ENCODE measurements around the gene ALOXE3.

ALOXE3 gene

GRCh38 chr17:8119581-8120519 lies 1.5 kb upstream of the ALOXE3 start:
- H3K4me2 ChIP-seq (ENCODE audit: low read length) = peak overlapping the region; percentile 88
- no peaks in the 10 kb centered on the region for H3K36me3 ChIP-seq (ENCODE audit: insufficient read depth, low read length)
- H3K4me1 ChIP-seq (ENCODE audit: insufficient read depth, low read length, severe bottlenecking) = peaks cover 57% of the 10 kb centered on the region
- H3K79me2 ChIP-seq (ENCODE audit: insufficient read depth, low read length) = no peaks in the 10 kb centered on the region
- peak overlapping the region; percentile 98 for H3K4me3 ChIP-seq (ENCODE audit: low read depth, low read length, poor library complexity, severe bottlenecking)
- H3K9me2 ChIP-seq (ENCODE audit: low read depth, low read length) = no peaks in the 10 kb centered on the region
- H3K27me3 ChIP-seq (ENCODE audit: insufficient read depth, low read length) = peaks cover 13% of the 10 kb centered on the region
- peak overlapping the region; percentile 29 for H3K9ac ChIP-seq (ENCODE audit: low read length)
- TF ChIP-seq EZH2 (IDR thresholded peaks at IDR 0.05; ENCODE audit: borderline replicate concordance, low read length) (no peak), CTCF (IDR thresholded peaks at IDR 0.05; ENCODE audit: low read length) (no peak)
- peaks cover 6% of the 10 kb centered on the region; the same call in 1 of the 2 replicates for H3F3A ChIP-seq (ENCODE audit: insufficient read depth, low read length)
- H3K9me3 ChIP-seq (ENCODE audit: low read length) = no peaks in the 10 kb centered on the region
- H3K27ac ChIP-seq (ENCODE audit: low read depth, low read length, poor library complexity, severe bottlenecking) = peak overlapping the region; percentile 35
- H4K20me1 ChIP-seq (ENCODE audit: insufficient read depth, low read length) = no peaks in the 10 kb centered on the region
- no peak overlapping the region for H2AFZ ChIP-seq (ENCODE audit: low read length)

GRCh38 chr17:8118769-8119580 lies 661 bp upstream of the ALOXE3 start:
- Histone ChIP-seq H3F3A (ENCODE audit: insufficient read depth, low read length) (peaks cover 6% of the 10 kb centered on the region; the same call in 1 of the 2 replicates), H3K36me3 (ENCODE audit: insufficient read depth, low read length) (no peaks in the 10 kb centered on the region)
- TF ChIP-seq CTCF (IDR thresholded peaks at IDR 0.05; ENCODE audit: low read length) (peak; percentile 93), EZH2 (IDR thresholded peaks at IDR 0.05; ENCODE audit: borderline replicate concordance, low read length) (no peak)

GRCh38 chr17:8117367-8117979 lies 841 bp downstream of the ALOXE3 start:
- H3K27ac ChIP-seq (ENCODE audit: low read depth, low read length, poor library complexity, severe bottlenecking) = no peak overlapping the region
- H3K4me3 ChIP-seq (ENCODE audit: low read depth, low read length, poor library complexity, severe bottlenecking) = peak overlapping the region; percentile 98
- H3K4me1 ChIP-seq (ENCODE audit: insufficient read depth, low read length, severe bottlenecking) = peaks cover 33% of the 10 kb centered on the region
- H2AFZ ChIP-seq (ENCODE audit: low read length) = no peak overlapping the region
- H3K79me2 ChIP-seq (ENCODE audit: insufficient read depth, low read length) = no peaks in the 10 kb centered on the region
- no peaks in the 10 kb centered on the region for H4K20me1 ChIP-seq (ENCODE audit: insufficient read depth, low read length)
- TF ChIP-seq EZH2 (IDR thresholded peaks at IDR 0.05; ENCODE audit: borderline replicate concordance, low read length) (no peak), CTCF (IDR thresholded peaks at IDR 0.05; ENCODE audit: low read length) (no peak)
- no peak overlapping the region; the same call in 1 of the 2 replicates for H3K9ac ChIP-seq (ENCODE audit: low read length)
- no peaks in the 10 kb centered on the region for H3K9me2 ChIP-seq (ENCODE audit: low read depth, low read length)
- no peaks in the 10 kb centered on the region for H3K36me3 ChIP-seq (ENCODE audit: insufficient read depth, low read length)
- 0 out of 2 replicates have a peak, but pooled peaks cover 7% of the 10 kb centered on the region for H3K27me3 ChIP-seq (ENCODE audit: insufficient read depth, low read length)
- H3K4me2 ChIP-seq (ENCODE audit: low read length) = peak overlapping the region; percentile 88
- peaks cover 6% of the 10 kb centered on the region; the same call in 1 of the 2 replicates for H3F3A ChIP-seq (ENCODE audit: insufficient read depth, low read length)
- H3K9me3 ChIP-seq (ENCODE audit: low read length) = no peaks in the 10 kb centered on the region

More at GRCh38 chr17:8118769-8119580, 661 bp upstream of the ALOXE3 start:
- Histone ChIP-seq H2AFZ (ENCODE audit: low read length) (no peak overlapping the region), H3K27me3 (ENCODE audit: insufficient read depth, low read length) (peaks cover 12% of the 10 kb centered on the region), H4K20me1 (ENCODE audit: insufficient read depth, low read length) (no peaks in the 10 kb centered on the region), H3K9me3 (ENCODE audit: low read length) (no peaks in the 10 kb centered on the region), H3K79me2 (ENCODE audit: insufficient read depth, low read length) (no peaks in the 10 kb centered on the region), H3K4me3 (ENCODE audit: low read depth, low read length, poor library complexity, severe bottlenecking) (peak overlapping the region; percentile 98), H3K4me1 (ENCODE audit: insufficient read depth, low read length, severe bottlenecking) (peaks cover 48% of the 10 kb centered on the region), H3K27ac (ENCODE audit: low read depth, low read length, poor library complexity, severe bottlenecking) (peak overlapping the region; percentile 26), H3K9ac (ENCODE audit: low read length) (peak overlapping the region; percentile 64), H3K9me2 (ENCODE audit: low read depth, low read length) (no peaks in the 10 kb centered on the region), H3K4me2 (ENCODE audit: low read length) (peak overlapping the region; percentile 88)
